Lower leg skin (tissue), 4 donors: ENCODE measurements around the gene ACOXL. TPM values are rescaled to one million over a fixed set of nuclear protein-coding genes. Genes with fewer than 3 reads are reported as not detected.

Experiments used
- DNase-seq, 2 donors: peaks; one replicate each; pipeline ENCODE4 v3.0.0-alpha.2; 2019; ENCODE audit warnings: low spot score in 2 of 2
- H3K4me3 ChIP-seq: fragments of 200-600 bp; sonication (generic); 2 replicates; pipeline ENCODE4 v1.5.1; 2017; ENCODE audit warnings: mild to moderate bottlenecking, low read depth; ENCODE audit not compliant: poor library complexity, severe bottlenecking
- CTCF ChIP-seq, 3 donors: fragments of 450-650 bp; IDR thresholded peaks; one replicate each; pipeline ENCODE4 v1.5.1; 2016; ENCODE audit warnings: antibody characterized with exemption in 3 of 3, mild to moderate bottlenecking in 3 of 3, moderate library complexity in 2 of 3
- POLR2A ChIP-seq, 2 donors: fragments of 450-650 bp; IDR thresholded peaks; one replicate each; pipeline ENCODE4 v1.6.1; 2016 to 2017; ENCODE audit warnings: antibody characterized with exemption in 2 of 2, mild to moderate bottlenecking in 1 of 2, moderate library complexity in 1 of 2
- WGBS, 2 donors: methylation state at CpG; one replicate each; pipeline ENCODE4 v1.1.5; 2018; 5-methylcytosine and 5-hydroxymethylcytosine counted together
- intact Hi-C: fragments of 100-400 bp; cut with DNase I; formaldehyde crosslinking; loops from one replicate; pipeline ENCODE4 v1.15.0; 2023; ENCODE audit warnings: low total_unique reads
- total RNA-seq, 4 donors: library from RNA; depleted of rRNA; stranded (reverse); fragments of >200 nt; gene quantifications; one replicate each; pipeline ENCODE4 v1.1.0, GENCODE V29; 2016

The ACOXL gene
- total RNA-seq, 4 donors from 2014 or later: not detected

GRCh38 chr2:110794951-110795350, 62.6 kb downstream of the ACOXL start:
- TF ChIP-seq POLR2A (IDR thresholded peaks at IDR 0.05) (no peak), CTCF (IDR thresholded peaks at IDR 0.05) (no peak)
- peak in 1 of 2 donors; percentile 52 for DNase-seq
- WGBS, 2 donors: 83 to 87% methylated on average over 8 of the region's 8 CpGs
- intact Hi-C loops: no loop called here
- no peak overlapping the region for H3K4me3 ChIP-seq

GRCh38 chr2:110796716-110797301, 64.4 kb downstream of the ACOXL start:
- TF ChIP-seq POLR2A (IDR thresholded peaks at IDR 0.05) (no peak), CTCF (IDR thresholded peaks at IDR 0.05) (no peak)
- no peak for DNase-seq
- no peak overlapping the region for H3K4me3 ChIP-seq
- 78 to 79% methylated on average over 7 of the region's 7 CpGs for WGBS, 2 donors
- intact Hi-C loops: no loop called here

GRCh38 chr2:110799376-110799775, 67.0 kb downstream of the ACOXL start:
- 91 to 94% methylated on average over 3 of the region's 3 CpGs for WGBS, 2 donors
- intact Hi-C loops: no loop called here

GRCh38 chr2:110800611-110801402, 68.4 kb downstream of the ACOXL start:
- intact Hi-C loops: no loop called here
- WGBS, 2 donors: 62 to 67% methylated on average over 7 of the region's 7 CpGs
- peak in 1 of 2 donors; percentile 77 for DNase-seq
- TF ChIP-seq POLR2A (IDR thresholded peaks at IDR 0.05) (no peak), CTCF (IDR thresholded peaks at IDR 0.05) (no peak)
- H3K4me3 ChIP-seq: no peak overlapping the region

More at GRCh38 chr2:110799376-110799775, 67.0 kb downstream of the ACOXL start:
- TF ChIP-seq CTCF (IDR thresholded peaks at IDR 0.05): no peak
- no peak for TF ChIP-seq POLR2A (IDR thresholded peaks at IDR 0.05)
- H3K4me3 ChIP-seq: no peak overlapping the region
- DNase-seq: peak in 1 of 2 donors; percentile 57

GRCh38 chr2:110802208-110802932, 70.0 kb downstream of the ACOXL start:
- H3K4me3 ChIP-seq: no peak overlapping the region
- no peak for DNase-seq
- no peak for TF ChIP-seq CTCF (IDR thresholded peaks at IDR 0.05)
- TF ChIP-seq POLR2A (IDR thresholded peaks at IDR 0.05): no peak
- WGBS, 2 donors: 57 to 74% methylated on average over 3 of the region's 3 CpGs
- intact Hi-C loops: no loop called here
